Measurements from ENCODE around the gene SLC2A14. TPM values are rescaled to one million over a fixed set of nuclear protein-coding genes. Genes with fewer than 3 reads are reported as not detected.
"Not testable (repeated sequence)": the region's sequence is repeated elsewhere in the genome, so short reads cannot be mapped to it uniquely, and the experiment has no call there.

The SLC2A14 gene
- total RNA-seq (1 to 10 TPM in 1 of 4 donors, not detected in 3; 1.4 TPM), polyA plus RNA-seq (under 1 TPM in 1 of 3 donors, not detected in 2; 0.04 TPM)

DNA sequence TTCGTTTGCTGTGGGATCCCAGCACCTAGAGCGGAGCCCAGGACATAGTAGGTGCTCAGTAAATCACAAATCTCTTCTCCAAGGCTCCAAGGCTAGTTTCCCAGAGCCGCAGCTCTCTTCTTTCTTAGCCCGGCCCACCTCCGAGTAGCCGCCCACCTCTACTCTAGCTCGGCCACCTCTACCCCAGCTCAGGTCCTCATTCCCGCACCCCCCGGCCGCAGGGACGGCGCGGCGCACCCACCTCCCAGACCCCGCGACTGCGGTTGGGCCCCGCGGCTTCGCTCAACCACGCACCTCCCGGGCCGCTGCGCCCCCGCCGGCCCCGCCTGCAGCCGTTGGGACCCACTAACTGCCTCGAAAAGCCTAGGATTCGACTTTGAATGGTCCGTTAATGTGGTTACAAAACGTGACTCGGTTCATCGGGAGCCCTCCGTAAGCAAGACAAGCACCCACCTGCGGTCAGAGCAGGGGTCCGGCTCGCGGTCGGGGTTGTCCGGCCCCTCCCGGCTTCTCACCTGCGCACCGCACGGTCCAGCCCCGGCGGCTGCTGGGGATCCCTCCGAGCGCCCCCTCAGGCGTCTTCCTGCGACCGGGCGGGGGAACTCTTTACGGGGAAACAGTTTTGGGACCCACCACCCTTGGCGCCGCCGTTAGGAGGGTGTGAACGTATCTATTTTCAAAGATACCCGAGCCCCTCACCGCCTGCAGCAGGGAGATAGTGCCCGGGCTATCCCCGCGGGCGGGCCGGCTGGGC lies at the start of gene SLC2A14:
Gene SLC2A14 (minus strand): TSS at position 350 of the 754 bp plus-strand sequence. CDS start 3,035 bp downstream, outside the sequence.
- H3K27ac ChIP-seq = no peak within 1 kb of the TSS
- WGBS, 2 donors = 23 to 68% methylated on average over 65 of the region's 65 CpGs
- peak within 1 kb of the TSS in 2 of 4 donors; percentile 28 to 33 for H3K4me3 ChIP-seq
- H3K27me3 ChIP-seq = peaks cover 8 to 31% (median 19%) of the 10 kb centered on the region in 3 donors
- DNase-seq = no peak
- no peaks in the 10 kb centered on the region for H3K9me3 ChIP-seq
- intact Hi-C loops (cut with DNase I) = no loop called here
- H3K36me3 ChIP-seq = no peaks in the 10 kb centered on the region
- peaks cover 0 to 7% (median 3%) of the 10 kb centered on the region in 4 donors for H3K4me1 ChIP-seq
- TF ChIP-seq POLR2A (IDR thresholded peaks at IDR 0.05) = no peak
- TF ChIP-seq, protein P1, sequence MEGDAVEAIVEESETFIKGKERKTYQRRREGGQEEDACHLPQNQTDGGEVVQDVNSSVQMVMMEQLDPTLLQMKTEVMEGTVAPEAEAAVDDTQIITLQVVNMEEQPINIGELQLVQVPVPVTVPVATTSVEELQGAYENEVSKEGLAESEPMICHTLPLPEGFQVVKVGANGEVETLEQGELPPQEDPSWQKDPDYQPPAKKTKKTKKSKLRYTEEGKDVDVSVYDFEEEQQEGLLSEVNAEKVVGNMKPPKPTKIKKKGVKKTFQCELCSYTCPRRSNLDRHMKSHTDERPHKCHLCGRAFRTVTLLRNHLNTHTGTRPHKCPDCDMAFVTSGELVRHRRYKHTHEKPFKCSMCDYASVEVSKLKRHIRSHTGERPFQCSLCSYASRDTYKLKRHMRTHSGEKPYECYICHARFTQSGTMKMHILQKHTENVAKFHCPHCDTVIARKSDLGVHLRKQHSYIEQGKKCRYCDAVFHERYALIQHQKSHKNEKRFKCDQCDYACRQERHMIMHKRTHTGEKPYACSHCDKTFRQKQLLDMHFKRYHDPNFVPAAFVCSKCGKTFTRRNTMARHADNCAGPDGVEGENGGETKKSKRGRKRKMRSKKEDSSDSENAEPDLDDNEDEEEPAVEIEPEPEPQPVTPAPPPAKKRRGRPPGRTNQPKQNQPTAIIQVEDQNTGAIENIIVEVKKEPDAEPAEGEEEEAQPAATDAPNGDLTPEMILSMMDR (IDR thresholded peaks at IDR 0.05) = no peak
- TF ChIP-seq POLR2AphosphoS5 (IDR thresholded peaks at IDR 0.05) = no peak

- H3K4me3 ChIP-seq; H3K27me3 ChIP-seq; H3K4me1 ChIP-seq; H3K27ac ChIP-seq; intact Hi-C loops (cut with DNase I); DNase-seq; H3K9me3 ChIP-seq: not testable (repeated sequence)
- peaks cover 0 to 66% (median 8%) of the 10 kb centered on the region in 4 donors for H3K36me3 ChIP-seq
- 76 to 91% methylated on average over 12 of the region's 12 CpGs for whole genome bisulfite sequencing, 2 donors
- TF ChIP-seq POLR2AphosphoS5 (IDR thresholded peaks at IDR 0.05) = peak in 1 of 4 donors; percentile 7
Measured at GRCh38 chr12:7921181-7921580, 48.5 kb upstream of the SLC2A14 start.

- peaks cover 0 to 43% (median under 1%) of the 10 kb centered on the region in 4 donors for H3K36me3 ChIP-seq
- H3K4me1 ChIP-seq; DNase-seq; H3K27me3 ChIP-seq; H3K9me3 ChIP-seq; H3K27ac ChIP-seq; H3K4me3 ChIP-seq; intact Hi-C loops (cut with DNase I): not testable (repeated sequence)
- 81 to 88% methylated on average over 7 of the region's 7 CpGs for WGBS, 2 donors
Measured at GRCh38 chr12:7918268-7918590, 45.5 kb upstream of the SLC2A14 start.

GRCh38 chr12:7917392-7918267 lies 44.9 kb upstream of the SLC2A14 start:
- H3K9me3 ChIP-seq = no peaks in the 10 kb centered on the region
- intact Hi-C loops (cut with DNase I) = no loop called here
- WGBS, 2 donors = 80 to 95% methylated on average over 19 of the region's 19 CpGs
- H3K36me3 ChIP-seq = peaks cover 0 to 37% (median 0%) of the 10 kb centered on the region in 4 donors
- peaks cover 0 to 5% (median 0%) of the 10 kb centered on the region in 3 donors for H3K27me3 ChIP-seq
- peaks cover 0 to 7% (median 0%) of the 10 kb centered on the region in 4 donors for H3K4me1 ChIP-seq
- no peak overlapping the region for H3K27ac ChIP-seq
- DNase-seq = no peak
- H3K4me3 ChIP-seq = no peak overlapping the region
- TF ChIP-seq, protein P1 (IDR thresholded peaks at IDR 0.05) = no peak
- TF ChIP-seq POLR2A (IDR thresholded peaks at IDR 0.05) (no peak), EP300 (IDR thresholded peaks at IDR 0.05) (no peak), POLR2AphosphoS5 (IDR thresholded peaks at IDR 0.05) (no peak)

DNA sequence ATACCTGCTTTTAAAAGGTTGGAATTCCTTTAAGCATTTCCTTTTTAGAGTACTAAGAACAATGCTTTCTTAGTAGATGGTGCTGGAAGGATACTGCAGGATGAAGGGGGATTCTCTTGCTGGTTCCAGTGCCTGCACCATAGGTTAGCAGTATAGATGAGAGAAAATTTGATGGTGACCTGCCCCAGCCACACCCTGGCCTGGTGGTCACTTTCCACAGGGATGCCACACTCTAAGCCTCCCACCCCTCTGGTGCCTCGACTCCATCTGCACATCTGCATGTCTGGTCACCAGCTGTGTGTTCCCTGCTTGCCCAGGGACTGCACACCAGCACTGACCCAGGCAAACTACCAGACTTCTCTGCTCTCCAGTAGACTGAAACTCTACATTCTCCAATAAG lies 44.2 kb upstream of the SLC2A14 start:
- Histone ChIP-seq H3K27me3 (peaks cover 0 to 5% (median 0%) of the 10 kb centered on the region in 3 donors), H3K4me1 (peaks cover 0 to 7% (median 0%) of the 10 kb centered on the region in 4 donors), H3K36me3 (peaks cover 0 to 30% (median 0%) of the 10 kb centered on the region in 4 donors), H3K9me3 (no peaks in the 10 kb centered on the region), H3K4me3 (no peak overlapping the region), H3K27ac (no peak overlapping the region)
- WGBS, 2 donors = 42 to 65% methylated on average over 1 of the region's 1 CpG
- intact Hi-C loops (cut with DNase I) = no loop called here
- TF ChIP-seq, protein P1 (IDR thresholded peaks at IDR 0.05) = no peak
- TF ChIP-seq EP300 (IDR thresholded peaks at IDR 0.05) = no peak
- no peak for TF ChIP-seq POLR2A (IDR thresholded peaks at IDR 0.05)
- no peak for TF ChIP-seq POLR2AphosphoS5 (IDR thresholded peaks at IDR 0.05)
- DNase-seq = no peak
